CD1c-positive myeloid dendritic cell (primary cell): ENCODE data around the gene SNX8.

Source experiments
- DNase-seq: peaks from one replicate; pipeline ENCODE4 v3.0.0-alpha.2; 2016; ENCODE audit errors: extremely low spot score

The SNX8 gene

DNA sequence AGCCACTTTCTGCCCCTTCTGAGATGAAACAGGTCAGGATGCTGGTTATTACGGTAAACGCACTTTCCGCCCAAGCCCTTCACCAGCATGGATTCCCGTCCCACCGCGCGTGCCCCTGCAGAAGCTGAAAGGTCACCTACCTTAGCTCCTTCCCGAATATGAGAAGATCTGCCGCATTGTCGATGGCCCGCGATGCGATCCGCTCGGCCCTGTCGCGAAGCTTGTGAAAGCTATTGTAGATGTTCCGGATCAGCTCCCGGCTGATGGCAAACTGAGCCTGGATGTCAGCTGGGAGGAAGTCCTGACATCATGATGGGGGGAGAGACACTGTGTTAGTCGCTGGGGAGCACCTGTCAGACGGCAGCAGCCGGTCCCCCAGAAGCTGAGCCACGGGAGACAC is 50.1 kb downstream of the SNX8 start:
- DNase-seq: no peak

- no peak for DNase-seq
These were observed 51.1 kb downstream of the SNX8 start for GRCh38 chr7:2263176-2263575.

DNA sequence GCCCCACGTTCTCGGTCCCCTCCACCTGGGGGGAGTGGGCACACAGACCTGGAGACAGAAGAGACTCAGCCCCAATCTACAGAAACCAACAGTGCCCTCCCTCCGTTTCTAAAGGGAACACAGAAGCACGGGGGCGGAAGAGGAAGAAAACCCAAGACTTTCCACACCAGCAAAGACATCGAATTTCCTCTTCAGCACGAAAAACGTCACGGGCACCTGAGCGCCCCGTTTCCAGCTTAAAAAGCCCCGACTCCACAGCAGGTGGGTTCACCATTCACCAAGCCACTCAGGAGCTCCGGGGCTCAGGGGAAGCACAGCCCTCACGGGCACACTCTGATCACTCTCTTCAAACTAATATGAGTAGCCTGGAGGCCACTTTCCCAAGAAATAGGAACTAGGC is 52.6 kb downstream of the SNX8 start:
- peak; percentile 88 for DNase-seq

DNA sequence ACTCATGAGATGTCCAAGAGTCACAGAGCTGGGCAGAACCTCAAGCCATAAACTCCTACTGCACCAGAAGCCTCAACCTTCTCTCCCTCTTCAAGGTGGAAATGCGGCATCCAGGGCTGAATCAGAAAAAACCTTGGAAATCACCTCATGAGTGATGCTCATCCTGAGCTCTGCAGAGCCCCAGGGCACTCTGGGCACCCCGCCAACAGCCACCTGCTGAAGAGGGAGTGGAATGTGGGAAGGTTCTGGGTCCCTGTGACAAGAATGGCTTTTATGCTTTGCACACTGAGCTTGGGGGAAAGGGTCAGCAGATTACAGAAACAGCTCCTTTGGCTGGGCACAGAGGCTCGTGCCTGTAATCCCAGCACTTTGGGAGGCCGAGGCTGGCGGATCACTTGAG is 53.4 kb downstream of the SNX8 start:
- no peak for DNase-seq

DNA sequence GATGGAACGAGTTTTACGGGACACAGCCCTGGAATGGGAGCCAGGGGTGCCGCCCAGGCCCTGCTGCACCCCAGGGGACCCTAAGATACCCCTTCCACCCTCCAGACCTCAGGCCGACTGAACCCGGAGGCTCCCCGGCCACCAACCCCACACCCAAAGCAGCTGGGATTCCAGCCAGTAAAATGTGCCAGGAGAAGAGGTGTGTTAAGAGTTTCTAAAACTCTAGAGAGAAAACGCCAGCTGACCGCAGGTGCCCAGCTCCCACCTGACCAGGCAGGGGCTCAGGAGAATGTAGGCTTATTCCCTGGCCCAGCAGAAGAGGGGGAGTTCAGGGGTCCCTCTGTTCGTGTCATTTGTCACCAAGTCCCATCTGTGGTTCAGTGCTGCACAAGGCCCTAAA is 54.8 kb downstream of the SNX8 start:
- no peak for DNase-seq

- DNase-seq: no peak
These were observed 55.4 kb downstream of the SNX8 start for GRCh38 chr7:2258661-2259365.

DNA sequence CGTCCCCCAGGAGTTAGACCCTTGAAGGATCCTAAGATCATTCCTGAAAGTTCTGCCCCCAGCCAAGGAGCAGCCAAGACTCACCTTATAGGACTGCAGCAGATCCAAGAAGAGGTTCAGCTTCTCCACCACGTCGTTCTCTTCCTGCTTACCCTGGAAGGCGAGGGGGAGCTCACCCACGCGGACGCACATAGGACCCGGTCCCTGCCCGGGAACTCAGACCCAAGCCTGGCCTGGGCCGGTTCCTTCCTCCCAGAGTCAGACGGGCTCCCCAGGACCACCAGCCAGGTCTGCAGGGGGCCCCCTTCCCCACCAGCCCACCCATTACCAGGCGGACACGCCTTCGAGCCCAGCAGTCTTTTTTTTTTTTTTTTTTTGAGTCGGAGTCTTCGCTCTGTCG is 56.6 kb downstream of the SNX8 start:
- no peak for DNase-seq

GRCh38 chr7:2257046-2257551 is 57.1 kb downstream of the SNX8 start:
- DNase-seq: no peak

GRCh38 chr7:2256306-2257045 is 57.8 kb downstream of the SNX8 start:
- DNase-seq: no peak

GRCh38 chr7:2255145-2256139 is 58.8 kb downstream of the SNX8 start:
- DNase-seq: no peak

DNA sequence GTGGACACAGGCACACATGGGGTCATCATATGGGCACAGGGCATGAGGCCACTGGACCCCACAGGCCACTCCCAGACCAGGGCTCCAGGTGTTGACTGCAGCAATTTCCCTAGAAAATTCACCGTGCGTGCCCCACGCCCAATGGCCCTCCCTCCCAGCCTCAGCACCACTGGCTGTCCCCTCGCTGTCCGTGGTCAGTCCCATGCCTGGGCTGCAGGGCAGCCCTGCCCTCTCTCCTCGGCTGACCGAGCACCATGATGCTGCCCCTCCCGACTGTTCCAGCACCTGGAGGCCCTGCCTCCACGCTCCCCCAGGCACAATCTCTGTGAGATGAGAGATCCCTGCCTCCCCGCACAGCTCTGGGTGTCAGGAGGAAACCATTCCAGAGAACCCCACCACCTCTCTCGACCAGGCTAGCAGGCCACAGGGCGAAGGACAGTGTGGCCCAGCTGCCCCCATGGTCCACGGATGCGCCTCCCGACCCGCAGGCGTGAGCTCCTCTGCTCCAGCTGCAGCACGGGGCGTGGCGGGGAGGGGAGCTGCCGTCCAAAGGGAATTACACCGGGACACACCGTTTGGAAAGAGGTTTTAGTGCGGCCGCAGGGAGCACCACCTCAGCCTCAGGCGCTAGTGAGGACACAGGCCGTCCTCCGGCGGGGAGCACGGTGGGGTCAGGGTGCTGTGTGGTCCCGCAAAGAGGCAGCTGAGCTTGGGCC is 59.7 kb downstream of the SNX8 start:
- DNase-seq: no peak

- no peak for DNase-seq
These were observed 60.6 kb downstream of the SNX8 start for GRCh38 chr7:2253525-2254244.

- DNase-seq: no peak
These were observed 61.2 kb downstream of the SNX8 start for GRCh38 chr7:2253021-2253420.

DNA sequence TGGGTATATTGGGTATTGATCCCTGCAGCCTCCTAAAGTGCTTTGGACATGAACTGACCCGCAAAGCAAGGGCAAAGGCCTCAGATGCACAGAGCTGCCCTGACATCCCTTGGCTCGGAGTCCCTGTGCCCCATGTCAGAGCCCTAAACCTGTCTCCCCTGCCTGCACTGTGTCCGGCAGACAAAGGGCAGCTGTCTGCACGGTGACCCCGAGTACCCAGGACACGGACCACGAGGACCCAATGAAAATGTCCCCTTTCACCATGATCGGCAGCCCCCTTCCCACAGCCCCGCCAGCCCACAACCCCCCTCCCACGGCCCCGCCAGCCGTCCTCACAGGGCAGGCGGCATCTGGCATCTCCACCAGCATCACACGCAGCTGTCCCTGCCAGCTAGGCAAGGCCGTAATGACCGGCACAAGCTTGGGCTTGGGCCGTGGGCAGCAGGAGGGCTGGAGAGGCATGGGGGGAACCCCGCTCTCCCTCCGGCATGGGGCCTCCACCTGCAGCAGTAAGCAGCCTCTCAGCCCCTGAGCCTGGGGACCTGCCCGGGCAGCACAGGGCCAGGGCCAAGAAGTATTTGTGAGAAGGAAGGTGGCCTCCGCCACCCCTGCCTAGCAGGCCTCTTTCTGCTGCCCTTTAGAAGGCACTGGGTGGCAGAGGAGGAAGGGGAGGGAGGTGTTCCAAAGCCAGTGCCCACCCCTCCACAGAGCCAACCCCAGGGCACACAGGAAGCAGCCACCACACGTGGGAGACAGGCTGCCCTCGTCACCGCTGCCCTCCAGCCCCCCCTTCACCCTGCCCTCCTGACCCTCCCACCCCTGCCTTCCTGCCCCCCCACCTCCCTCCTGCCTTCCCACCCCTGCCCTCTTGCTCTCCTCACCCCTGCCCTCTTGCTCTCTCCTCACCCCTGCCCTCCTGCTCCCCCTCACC is 62.1 kb downstream of the SNX8 start:
- DNase-seq: peak; percentile 62

GRCh38 chr7:2251381-2251780 is 62.9 kb downstream of the SNX8 start:
- no peak for DNase-seq

DNA sequence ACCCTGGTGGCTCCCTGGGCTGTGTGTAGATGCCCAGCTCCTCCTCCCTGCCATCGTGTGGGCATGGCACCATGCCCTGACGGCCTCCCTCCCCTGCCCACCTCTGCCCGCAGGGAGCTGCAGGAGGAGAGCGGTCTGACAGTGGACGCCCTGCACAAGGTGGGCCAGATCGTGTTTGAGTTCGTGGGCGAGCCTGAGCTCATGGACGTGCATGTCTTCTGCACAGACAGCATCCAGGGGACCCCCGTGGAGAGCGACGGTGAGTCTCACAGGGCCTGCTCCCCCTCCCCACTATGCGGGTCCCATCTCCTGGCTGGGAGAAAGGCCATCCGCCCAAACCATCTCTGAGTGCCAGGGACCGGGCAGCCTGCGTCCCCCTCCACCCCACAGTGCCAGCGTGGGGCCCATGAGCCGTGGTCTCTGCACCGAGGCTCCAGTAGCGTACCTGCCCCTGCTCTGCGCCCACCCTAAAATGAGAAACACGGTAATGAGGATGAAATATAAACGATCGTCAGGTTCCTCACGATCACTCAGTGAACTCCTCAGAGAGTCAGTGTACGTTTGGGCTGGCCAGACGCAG is 64.4 kb downstream of the SNX8 start:
- DNase-seq: no peak

DNA sequence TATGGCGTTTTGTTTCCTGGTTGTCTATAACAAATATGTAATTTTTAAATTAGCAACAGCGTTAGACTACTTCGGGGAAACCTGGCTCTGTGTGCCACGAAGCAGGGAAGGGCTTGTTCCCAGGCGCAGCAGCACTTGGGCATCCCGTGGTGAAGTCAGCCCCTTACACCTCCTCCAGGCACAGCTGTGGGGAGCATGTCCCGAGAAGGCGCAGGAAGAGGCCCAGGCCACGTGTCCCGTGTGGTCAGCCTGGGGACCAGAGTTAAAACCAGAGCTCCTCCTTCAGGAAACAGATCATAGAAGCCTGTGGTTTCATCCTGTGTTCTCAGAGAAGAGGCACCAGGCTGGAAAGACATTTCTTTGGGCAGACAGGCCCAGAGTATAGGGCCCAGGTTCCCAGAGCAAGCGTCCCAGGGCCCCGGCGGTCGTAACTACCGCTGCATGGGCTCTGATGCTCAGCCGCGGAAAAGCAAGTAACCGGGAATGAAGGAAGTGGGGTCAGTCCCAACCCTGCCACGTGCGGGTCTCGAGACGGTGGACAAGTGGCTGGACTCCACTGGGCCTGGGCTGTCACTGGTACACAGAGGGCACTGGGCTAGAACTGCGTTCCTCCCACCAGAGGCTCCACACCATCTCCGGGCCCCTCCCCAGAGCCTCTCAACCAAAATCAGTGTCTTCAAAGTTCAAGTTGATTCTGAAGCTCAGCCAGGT is 65.1 kb downstream of the SNX8 start:
- peak; percentile 68 for DNase-seq

GRCh38 chr7:2247141-2247995 is 66.9 kb downstream of the SNX8 start:
- DNase-seq: no peak
